AG08396 (cell line): ENCODE data around the gene USPL1.

ENCODE experiments used
- DNase-seq: peaks from one replicate; pipeline ENCODE4 v3.0.0; 2012; ENCODE audit warnings: low spot score, mixed read lengths

USPL1 gene

GRCh38 chr13:30656178-30656577 lies 38.5 kb downstream of the USPL1 start:
- no peak for DNase-seq

- DNase-seq = no peak
Measured at GRCh38 chr13:30659980-30660379, 42.3 kb downstream of the USPL1 start.

- DNase-seq = no peak
Measured at GRCh38 chr13:30660796-30661195, 43.1 kb downstream of the USPL1 start.

- DNase-seq = no peak
Measured at GRCh38 chr13:30664689-30665275, 47.1 kb downstream of the USPL1 start.

- DNase-seq = no peak
Measured at GRCh38 chr13:30665638-30666037, 47.9 kb downstream of the USPL1 start.

- no peak for DNase-seq
Measured at GRCh38 chr13:30666113-30666512, 48.4 kb downstream of the USPL1 start.

- DNase-seq = no peak
Measured at GRCh38 chr13:30667014-30667413, 49.3 kb downstream of the USPL1 start.

- no peak for DNase-seq
Measured at GRCh38 chr13:30668312-30668711, 50.6 kb downstream of the USPL1 start.

- no peak for DNase-seq
Measured at GRCh38 chr13:30671271-30671815, 53.6 kb downstream of the USPL1 start.

- DNase-seq = peak; percentile 93
Measured at GRCh38 chr13:30673669-30674521, 56.2 kb downstream of the USPL1 start.

- no peak for DNase-seq
Measured at GRCh38 chr13:30675717-30676116, 58.0 kb downstream of the USPL1 start.

GRCh38 chr13:30676672-30677071 lies 59.0 kb downstream of the USPL1 start:
- no peak for DNase-seq

- peak; percentile 38 for DNase-seq
Measured at GRCh38 chr13:30679483-30680330, 62.0 kb downstream of the USPL1 start.

- DNase-seq = peak; percentile 33
Measured at GRCh38 chr13:30681843-30682242, 64.1 kb downstream of the USPL1 start.

- DNase-seq = no peak
Measured at GRCh38 chr13:30685320-30685859, 67.7 kb downstream of the USPL1 start.

- no peak for DNase-seq
Measured at GRCh38 chr13:30685987-30686386, 68.3 kb downstream of the USPL1 start.

- no peak for DNase-seq
Measured at GRCh38 chr13:30687601-30688000, 69.9 kb downstream of the USPL1 start.

GRCh38 chr13:30689752-30690151 lies 72.0 kb downstream of the USPL1 start:
- no peak for DNase-seq

GRCh38 chr13:30690282-30691188 lies 72.8 kb downstream of the USPL1 start:
- peak; percentile 86 for DNase-seq

- no peak for DNase-seq
Measured at GRCh38 chr13:30692113-30692512, 74.4 kb downstream of the USPL1 start.
